GM12874 (cell line): ENCODE results near the gene ZSWIM5.

Experiments used
- TF ChIP-seq, protein P1 (sequence below): IDR thresholded peaks from 2 replicates; pipeline ENCODE4 v1.5.1; 2011; ENCODE audit warnings: low read depth, mild to moderate bottlenecking, control low read depth, low read length, moderate library complexity; ENCODE audit not compliant: insufficient read depth

ZSWIM5 gene

DNA sequence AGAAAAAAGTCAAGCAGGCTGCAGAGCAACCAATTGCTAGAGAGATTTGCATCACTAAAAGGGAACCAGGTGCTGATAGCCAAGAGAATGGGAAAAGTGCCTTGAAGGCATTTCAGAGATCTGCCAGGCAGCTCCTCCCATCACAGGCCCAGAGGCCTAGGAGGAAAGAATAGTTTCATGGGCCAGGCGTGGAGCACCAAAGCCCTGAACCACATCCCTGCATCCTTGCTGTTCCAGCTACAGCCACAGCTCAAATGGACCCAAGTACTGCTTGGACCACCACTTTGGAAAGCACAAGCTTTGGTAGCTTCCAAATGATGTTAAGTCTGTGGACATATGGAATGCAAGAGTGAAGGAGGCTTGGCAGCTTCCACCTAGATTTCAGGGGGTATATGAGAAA, 29.7 kb upstream of the ZSWIM5 start:
- TF ChIP-seq, protein P1, sequence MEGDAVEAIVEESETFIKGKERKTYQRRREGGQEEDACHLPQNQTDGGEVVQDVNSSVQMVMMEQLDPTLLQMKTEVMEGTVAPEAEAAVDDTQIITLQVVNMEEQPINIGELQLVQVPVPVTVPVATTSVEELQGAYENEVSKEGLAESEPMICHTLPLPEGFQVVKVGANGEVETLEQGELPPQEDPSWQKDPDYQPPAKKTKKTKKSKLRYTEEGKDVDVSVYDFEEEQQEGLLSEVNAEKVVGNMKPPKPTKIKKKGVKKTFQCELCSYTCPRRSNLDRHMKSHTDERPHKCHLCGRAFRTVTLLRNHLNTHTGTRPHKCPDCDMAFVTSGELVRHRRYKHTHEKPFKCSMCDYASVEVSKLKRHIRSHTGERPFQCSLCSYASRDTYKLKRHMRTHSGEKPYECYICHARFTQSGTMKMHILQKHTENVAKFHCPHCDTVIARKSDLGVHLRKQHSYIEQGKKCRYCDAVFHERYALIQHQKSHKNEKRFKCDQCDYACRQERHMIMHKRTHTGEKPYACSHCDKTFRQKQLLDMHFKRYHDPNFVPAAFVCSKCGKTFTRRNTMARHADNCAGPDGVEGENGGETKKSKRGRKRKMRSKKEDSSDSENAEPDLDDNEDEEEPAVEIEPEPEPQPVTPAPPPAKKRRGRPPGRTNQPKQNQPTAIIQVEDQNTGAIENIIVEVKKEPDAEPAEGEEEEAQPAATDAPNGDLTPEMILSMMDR: no peak

DNA sequence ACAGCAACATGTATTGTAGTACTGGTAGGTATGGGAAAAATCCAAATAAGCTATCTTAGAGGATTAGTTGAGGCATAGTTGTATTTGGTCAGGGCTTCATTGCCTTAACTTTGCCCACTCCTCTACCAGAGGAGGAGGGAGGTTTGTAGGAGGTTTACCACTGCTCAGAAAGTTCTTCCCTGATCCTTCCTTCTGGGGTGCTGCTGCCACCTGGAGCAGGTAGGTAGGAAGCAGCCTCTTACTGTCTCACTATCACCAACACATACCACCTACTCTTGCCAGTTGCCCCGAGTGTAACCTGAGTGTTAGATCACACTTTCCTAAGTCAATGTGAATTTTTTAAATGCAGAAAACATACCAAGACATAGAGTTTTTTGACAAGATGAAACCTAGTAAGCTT, 24.1 kb upstream of the ZSWIM5 start:
- TF ChIP-seq, protein P1: no peak

DNA sequence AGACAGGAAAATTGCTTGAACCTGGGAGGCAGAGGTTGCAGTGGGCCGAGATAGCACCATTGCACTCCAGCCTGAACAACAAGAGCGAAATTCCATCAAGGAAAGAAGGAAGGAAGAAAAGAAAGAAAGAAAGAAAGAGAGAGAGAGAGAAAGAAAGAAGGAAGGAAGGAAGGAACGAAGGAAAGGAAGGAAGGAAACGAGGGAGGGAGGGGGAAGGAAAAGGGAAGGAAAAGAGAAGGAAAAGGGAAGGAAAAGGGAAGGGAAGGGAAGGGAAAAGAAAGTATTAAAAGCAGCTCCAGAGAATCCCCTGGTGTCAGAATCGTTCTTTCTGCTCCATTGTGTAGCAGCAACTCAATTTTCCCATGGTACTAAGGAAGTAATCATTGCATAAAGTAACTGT, 19.2 kb upstream of the ZSWIM5 start:
- TF ChIP-seq, protein P1: no peak

DNA sequence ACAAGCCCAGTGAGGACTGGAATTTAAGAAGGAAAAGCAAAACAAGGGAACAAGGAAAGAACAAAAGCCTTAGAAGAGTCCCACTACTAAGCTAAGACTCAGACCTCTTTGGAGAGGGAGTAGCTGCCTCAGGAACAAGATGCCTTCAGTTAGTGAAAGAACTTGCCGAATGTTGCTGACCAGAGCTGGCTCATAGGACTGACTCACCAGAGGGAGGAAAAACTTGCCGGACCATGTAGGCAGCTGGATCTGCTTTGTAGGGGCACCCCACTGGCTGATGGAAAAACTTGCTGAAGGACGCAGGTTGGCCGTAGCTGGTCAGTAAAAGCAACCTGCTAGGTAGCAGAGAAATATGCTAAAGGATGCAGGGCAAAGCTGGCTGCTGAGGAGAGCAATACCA, 15.3 kb upstream of the ZSWIM5 start:
- TF ChIP-seq, protein P1: no peak

DNA sequence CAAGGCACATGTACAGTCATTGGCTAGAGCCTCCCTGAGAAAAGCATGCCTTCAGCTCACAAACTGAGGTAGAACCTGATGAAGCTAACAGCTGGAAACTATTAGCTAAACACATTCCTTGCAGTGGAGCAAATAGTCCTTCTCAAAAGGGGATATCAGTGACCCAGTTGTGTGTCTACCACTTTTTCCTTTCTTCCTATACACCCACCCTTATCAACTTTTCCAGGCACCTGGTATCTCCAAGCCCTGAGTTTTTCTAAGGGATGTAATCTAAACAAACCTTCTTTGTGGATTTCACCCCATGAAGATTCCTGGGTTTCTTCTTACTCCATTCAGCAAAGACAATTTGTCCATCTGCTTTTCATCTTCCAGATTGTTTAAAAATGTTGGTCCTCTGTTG, 10.5 kb upstream of the ZSWIM5 start:
- TF ChIP-seq, protein P1: no peak

DNA sequence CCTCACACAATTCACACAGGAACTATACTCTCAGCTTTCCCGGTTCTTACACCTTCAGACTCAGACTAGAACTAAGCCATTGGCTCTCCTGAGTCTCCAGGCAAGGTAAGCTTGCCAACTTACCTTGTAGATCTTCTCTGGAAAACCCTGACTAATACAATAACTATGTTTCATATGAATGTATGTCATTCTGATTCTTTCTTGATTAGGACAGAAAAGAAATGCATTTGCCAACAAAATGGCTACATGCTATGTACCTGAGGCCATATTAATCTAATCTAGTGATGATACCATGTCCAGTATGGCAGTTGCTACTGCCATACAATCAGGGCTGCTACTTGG, 9.8 kb upstream of the ZSWIM5 start:
- TF ChIP-seq, protein P1: no peak

DNA sequence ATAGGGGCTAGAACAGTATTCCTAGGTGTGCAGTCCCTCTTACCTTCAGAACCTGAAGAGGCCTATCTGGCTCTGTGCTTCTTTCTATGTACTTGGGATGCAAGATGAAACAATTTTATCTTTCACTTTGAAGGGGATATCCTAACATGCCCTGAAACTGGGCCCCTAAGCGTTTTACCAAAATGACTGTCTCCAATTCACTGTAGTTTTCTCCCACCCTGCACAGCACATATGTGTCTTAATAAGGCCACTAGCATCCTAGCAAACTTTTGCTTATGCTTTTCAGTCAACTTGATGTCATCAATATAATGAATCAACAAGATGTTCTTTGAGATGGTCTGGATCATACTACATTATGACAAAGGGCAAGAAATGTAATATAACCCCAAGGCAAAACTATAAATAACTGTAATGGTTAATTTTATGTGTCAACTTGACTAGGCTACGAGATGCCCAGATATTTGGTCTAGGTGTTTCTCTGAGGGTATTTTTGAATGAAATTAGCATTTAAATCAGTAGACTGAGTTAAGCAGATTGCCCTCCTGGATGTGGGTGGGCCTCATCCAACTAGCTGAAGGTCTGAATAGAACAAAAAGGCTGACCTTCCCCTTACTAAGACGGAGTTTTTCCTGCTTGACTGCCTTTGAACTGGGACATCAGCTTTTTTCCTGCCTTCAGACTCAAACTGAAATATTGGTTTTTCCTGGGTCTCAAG, 9.2 kb upstream of the ZSWIM5 start:
- TF ChIP-seq, protein P1: no peak
